Progenitor cell of endocrine pancreas (in vitro differentiated cells): ENCODE results near the gene GBF1. TPM values are rescaled to one million over a fixed set of nuclear protein-coding genes. Genes with fewer than 3 reads are reported as not detected.

Experiments used
- DNase-seq: peaks from one replicate; pipeline ENCODE4 v3.0.0; 2021; ENCODE audit warnings: low spot score; ENCODE audit not compliant: unreplicated experiment
- H3K27ac Mint-ChIP-seq: 2 replicates; pipeline ENCODE4 v1.8.0; 2021; ENCODE audit warnings: mild to moderate bottlenecking, moderate library complexity, mixed read lengths
- H3K27me3 Mint-ChIP-seq: 2 replicates; pipeline ENCODE4 v1.8.0; 2021; ENCODE audit warnings: mixed read lengths
- H3K36me3 Mint-ChIP-seq: 2 replicates; pipeline ENCODE4 v1.8.0; 2022; ENCODE audit warnings: mixed read lengths; ENCODE audit not compliant: insufficient read depth
- H3K4me1 Mint-ChIP-seq: 2 replicates; pipeline ENCODE4 v1.8.0; 2021; ENCODE audit warnings: low read depth, mixed read lengths
- H3K4me3 Mint-ChIP-seq: 2 replicates; pipeline ENCODE4 v1.8.0; 2021; ENCODE audit warnings: low read depth, mild to moderate bottlenecking, moderate library complexity, mixed read lengths
- H3K9me3 Mint-ChIP-seq: 2 replicates; pipeline ENCODE4 v1.8.0; 2021; ENCODE audit warnings: low read depth, mixed read lengths
- CTCF ChIP-seq: fragments of 200-600 bp; sonication (generic); IDR thresholded peaks from one replicate; pipeline ENCODE4 v1.5.0; 2021; ENCODE audit warnings: antibody characterized with exemption, mild to moderate bottlenecking; ENCODE audit not compliant: unreplicated experiment
- total RNA-seq: library from RNA; stranded (reverse); gene quantifications from 2 replicates; pipeline ENCODE4 v1.2.1, GENCODE V29; 2021

GBF1 gene
- total RNA-seq, 1 donor from 2014 or later: 54.6 TPM

DNA sequence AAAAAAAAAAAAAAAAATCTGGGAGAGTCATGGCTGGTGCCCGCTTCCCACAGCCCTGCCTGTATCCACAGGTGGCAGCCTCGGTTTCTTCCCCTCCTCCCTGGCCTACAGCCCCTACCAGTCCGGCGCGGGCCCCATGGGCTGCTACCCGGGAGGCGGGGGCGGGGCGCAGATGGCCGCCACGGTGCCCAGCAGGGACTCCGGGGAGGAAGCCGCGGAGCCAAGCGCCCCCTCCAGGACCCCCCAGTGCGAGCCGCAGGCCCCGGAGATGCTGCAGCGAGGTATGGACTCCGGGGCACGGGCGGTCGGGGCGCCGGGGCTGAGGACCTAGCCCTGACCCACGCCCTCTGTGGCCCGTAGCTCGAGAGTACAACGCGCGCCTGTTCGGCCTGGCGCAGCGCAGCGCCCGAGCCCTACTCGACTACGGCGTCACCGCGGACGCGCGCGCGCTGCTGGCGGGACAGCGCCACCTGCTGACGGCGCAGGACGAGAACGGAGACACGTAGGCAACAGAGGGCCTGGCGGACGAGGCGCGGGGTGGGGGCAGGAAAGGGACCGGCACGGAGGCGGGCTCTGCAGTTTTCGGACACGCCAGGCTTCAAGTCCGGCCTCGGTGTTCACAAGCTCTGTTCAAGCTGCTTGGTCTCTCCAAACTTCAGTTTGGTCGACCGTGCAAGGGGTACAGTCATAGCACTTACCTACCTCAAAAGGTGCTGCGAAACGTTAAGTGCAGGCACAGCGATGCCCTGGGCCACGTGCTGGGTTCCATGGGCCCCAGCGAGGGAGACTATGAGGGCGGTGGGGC, 154.1 kb downstream of the GBF1 start:
- no peaks in the 10 kb centered on the region for H3K27me3 Mint-ChIP-seq
- H3K27ac Mint-ChIP-seq: no peak overlapping the region
- peak overlapping the region; percentile 58 for H3K4me3 Mint-ChIP-seq
- no peaks in the 10 kb centered on the region for H3K36me3 Mint-ChIP-seq
- H3K9me3 Mint-ChIP-seq: no peaks in the 10 kb centered on the region
- peaks cover 8% of the 10 kb centered on the region for H3K4me1 Mint-ChIP-seq
- peak; percentile 99 for TF ChIP-seq CTCF
- peak; percentile 86 for DNase-seq

DNA sequence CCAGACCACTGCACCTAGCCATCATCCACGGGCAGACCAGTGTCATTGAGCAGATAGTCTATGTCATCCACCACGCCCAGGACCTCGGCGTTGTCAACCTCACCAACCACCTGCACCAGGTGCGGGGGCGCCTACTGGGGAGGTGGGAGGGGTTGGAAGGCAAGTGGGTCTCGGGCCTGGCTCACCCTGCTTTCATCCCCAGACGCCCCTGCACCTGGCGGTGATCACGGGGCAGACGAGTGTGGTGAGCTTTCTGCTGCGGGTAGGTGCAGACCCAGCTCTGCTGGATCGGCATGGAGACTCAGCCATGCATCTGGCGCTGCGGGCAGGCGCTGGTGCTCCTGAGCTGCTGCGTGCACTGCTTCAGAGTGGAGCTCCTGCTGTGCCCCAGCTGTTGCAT, 154.7 kb downstream of the GBF1 start:
- Mint-ChIP-seq H3K27me3 (no peaks in the 10 kb centered on the region), H3K36me3 (no peaks in the 10 kb centered on the region), H3K9me3 (no peaks in the 10 kb centered on the region), H3K27ac (no peak overlapping the region), H3K4me3 (no peak overlapping the region), H3K4me1 (peaks cover 4% of the 10 kb centered on the region)
- no peak for TF ChIP-seq CTCF
- DNase-seq: no peak

DNA sequence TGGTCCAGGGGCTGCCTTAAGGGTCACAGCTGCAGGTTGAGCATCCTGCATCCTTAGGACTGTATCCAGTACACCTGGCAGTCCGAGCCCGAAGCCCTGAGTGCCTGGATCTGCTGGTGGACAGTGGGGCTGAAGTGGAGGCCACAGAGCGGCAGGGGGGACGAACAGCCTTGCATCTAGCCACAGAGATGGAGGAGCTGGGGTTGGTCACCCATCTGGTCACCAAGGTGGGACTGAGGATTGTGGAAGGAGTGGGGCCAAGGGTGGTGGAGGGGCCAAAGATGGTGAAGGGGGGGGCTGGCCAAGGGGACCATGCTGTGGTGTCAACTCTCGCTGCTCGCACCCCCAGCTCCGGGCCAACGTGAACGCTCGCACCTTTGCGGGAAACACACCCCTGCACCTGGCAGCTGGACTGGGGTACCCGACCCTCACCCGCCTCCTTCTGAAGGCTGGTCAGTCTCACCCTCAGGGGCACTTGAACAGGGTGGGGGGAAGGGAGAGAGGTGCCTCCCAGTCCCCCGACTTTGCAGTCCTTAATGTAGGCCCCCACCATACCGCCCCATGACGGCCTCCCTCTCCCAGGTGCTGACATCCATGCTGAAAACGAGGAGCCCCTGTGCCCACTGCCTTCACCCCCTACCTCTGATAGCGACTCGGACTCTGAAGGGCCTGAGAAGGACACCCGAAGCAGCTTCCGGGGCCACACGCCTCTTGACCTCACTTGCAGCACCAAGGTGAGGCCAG, 155.4 kb downstream of the GBF1 start:
- Mint-ChIP-seq H3K27ac (no peak overlapping the region), H3K4me3 (no peak overlapping the region)
- no peak for DNase-seq

DNA sequence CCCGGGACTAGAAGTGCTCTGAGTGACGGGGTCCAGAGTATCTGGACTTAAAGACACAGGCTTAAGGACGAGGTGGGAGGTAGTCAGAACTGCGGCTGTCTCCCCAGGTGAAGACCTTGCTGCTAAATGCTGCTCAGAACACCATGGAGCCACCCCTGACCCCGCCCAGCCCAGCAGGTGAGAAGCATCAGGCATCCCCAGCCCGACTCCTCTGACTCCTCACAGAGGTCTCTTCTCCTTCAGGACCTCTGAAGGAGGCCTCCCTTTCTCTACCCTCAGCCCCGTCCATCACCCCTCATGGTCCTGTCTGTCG, 156.0 kb downstream of the GBF1 start:
- Mint-ChIP-seq H3K27ac (no peak overlapping the region), H3K36me3 (no peaks in the 10 kb centered on the region), H3K27me3 (peaks cover 10% of the 10 kb centered on the region), H3K4me1 (no peaks in the 10 kb centered on the region), H3K4me3 (no peak overlapping the region), H3K9me3 (no peaks in the 10 kb centered on the region)
- DNase-seq: no peak
- TF ChIP-seq CTCF: no peak

More for the DNA sequence above, 155.4 kb downstream of the GBF1 start:
- Mint-ChIP-seq H3K9me3 (no peaks in the 10 kb centered on the region), H3K4me1 (peaks cover 4% of the 10 kb centered on the region), H3K36me3 (no peaks in the 10 kb centered on the region), H3K27me3 (peaks cover 4% of the 10 kb centered on the region)
- TF ChIP-seq CTCF: no peak

GRCh38 chr10:102401735-102402511, 156.6 kb downstream of the GBF1 start:
- H3K27me3 Mint-ChIP-seq: peaks cover 15% of the 10 kb centered on the region
- no peak overlapping the region for H3K27ac Mint-ChIP-seq

More at GRCh38 chr10:102401735-102402511, 156.6 kb downstream of the GBF1 start:
- no peak for DNase-seq
- Mint-ChIP-seq H3K9me3 (no peaks in the 10 kb centered on the region), H3K4me1 (no peaks in the 10 kb centered on the region), H3K4me3 (no peak overlapping the region), H3K36me3 (no peaks in the 10 kb centered on the region)
- TF ChIP-seq CTCF: no peak
